ENCODE results near the gene MBD6.

Gene MBD6

GRCh38 chr12:57549203-57549908 is 26.7 kb downstream of the MBD6 start:
- H3K27ac ChIP-seq (ENCODE audit: low read depth, low read length), result no peak overlapping the region
- no peaks in the 10 kb centered on the region for H3K9me3 ChIP-seq (ENCODE audit: control insufficient read depth in 1 of 2, low read length in 2 of 2)
- no peak overlapping the region for H3K9ac ChIP-seq (ENCODE audit: low read depth in 1 of 2, low read length in 2 of 2)
- H3K4me1 ChIP-seq (ENCODE audit: control insufficient read depth in 1 of 2, insufficient read depth in 2 of 2, low read length in 2 of 2), result peaks cover 18 to 22% of the 10 kb centered on the region in 2 donors
- no peaks in the 10 kb centered on the region for H3K36me3 ChIP-seq (ENCODE audit: control insufficient read depth in 1 of 2, insufficient read depth in 2 of 2, low read length in 2 of 2)
- H3K4me3 ChIP-seq (ENCODE audit: low read depth in 1 of 2, low read length in 2 of 2), result peak overlapping the region; percentile 48 to 53
- H3K27me3 ChIP-seq (ENCODE audit: control insufficient read depth in 1 of 2, insufficient read depth in 2 of 2, low read length in 2 of 2), result peaks cover 29 to 35% of the 10 kb centered on the region in 2 donors

- peak within 1 kb of the TSS in 1 of 2 donors; percentile 16 for H3K9ac ChIP-seq (ENCODE audit: low read depth in 1 of 2, low read length in 2 of 2)
- peak within 1 kb of the TSS; percentile 48 to 53 for H3K4me3 ChIP-seq (ENCODE audit: low read depth in 1 of 2, low read length in 2 of 2)
- H3K27ac ChIP-seq (ENCODE audit: low read depth, low read length), result no peak within 1 kb of the TSS
- H3K9me3 ChIP-seq (ENCODE audit: control insufficient read depth in 1 of 2, low read length in 2 of 2), result no peaks in the 10 kb centered on the region
- H3K27me3 ChIP-seq (ENCODE audit: control insufficient read depth in 1 of 2, insufficient read depth in 2 of 2, low read length in 2 of 2), result peaks cover 29 to 35% of the 10 kb centered on the region in 2 donors
- H3K4me1 ChIP-seq (ENCODE audit: control insufficient read depth in 1 of 2, insufficient read depth in 2 of 2, low read length in 2 of 2), result peaks cover 18% of the 10 kb centered on the region in 2 donors
- no peaks in the 10 kb centered on the region for H3K36me3 ChIP-seq (ENCODE audit: control insufficient read depth in 1 of 2, insufficient read depth in 2 of 2, low read length in 2 of 2)
Measured at GRCh38 chr12:57549909-57550640, 27.5 kb downstream of the MBD6 start, which contains the start of gene KIF5A. TSS of gene KIF5A (plus strand) at chr12:57550044. CDS start at chr12:57550272, 228 bp downstream.

- peaks cover 10 to 13% of the 10 kb centered on the region in 2 donors for H3K4me1 ChIP-seq (ENCODE audit: control insufficient read depth in 1 of 2, insufficient read depth in 2 of 2, low read length in 2 of 2)
- no peak overlapping the region for H3K9ac ChIP-seq (ENCODE audit: low read depth in 1 of 2, low read length in 2 of 2)
- peaks cover 29 to 35% of the 10 kb centered on the region in 2 donors for H3K27me3 ChIP-seq (ENCODE audit: control insufficient read depth in 1 of 2, insufficient read depth in 2 of 2, low read length in 2 of 2)
- H3K9me3 ChIP-seq (ENCODE audit: control insufficient read depth in 1 of 2, low read length in 2 of 2), result no peaks in the 10 kb centered on the region
- no peak overlapping the region for H3K4me3 ChIP-seq (ENCODE audit: low read depth in 1 of 2, low read length in 2 of 2)
- no peaks in the 10 kb centered on the region for H3K36me3 ChIP-seq (ENCODE audit: control insufficient read depth in 1 of 2, insufficient read depth in 2 of 2, low read length in 2 of 2)
- no peak overlapping the region for H3K27ac ChIP-seq (ENCODE audit: low read depth, low read length)
Measured at GRCh38 chr12:57550641-57551549, 28.3 kb downstream of the MBD6 start.

- peaks cover 29 to 35% of the 10 kb centered on the region in 2 donors for H3K27me3 ChIP-seq (ENCODE audit: control insufficient read depth in 1 of 2, insufficient read depth in 2 of 2, low read length in 2 of 2)
- H3K4me3 ChIP-seq (ENCODE audit: low read depth in 1 of 2, low read length in 2 of 2), result no peak overlapping the region
- H3K9ac ChIP-seq (ENCODE audit: low read depth in 1 of 2, low read length in 2 of 2), result no peak overlapping the region
- H3K9me3 ChIP-seq (ENCODE audit: control insufficient read depth in 1 of 2, low read length in 2 of 2), result no peaks in the 10 kb centered on the region
- H3K27ac ChIP-seq (ENCODE audit: low read depth, low read length), result no peak overlapping the region
- no peaks in the 10 kb centered on the region for H3K36me3 ChIP-seq (ENCODE audit: control insufficient read depth in 1 of 2, insufficient read depth in 2 of 2, low read length in 2 of 2)
- H3K4me1 ChIP-seq (ENCODE audit: control insufficient read depth in 1 of 2, insufficient read depth in 2 of 2, low read length in 2 of 2), result peaks cover 5 to 8% of the 10 kb centered on the region in 2 donors
Measured at GRCh38 chr12:57551637-57552305, 29.1 kb downstream of the MBD6 start.

GRCh38 chr12:57552306-57552651 is 29.7 kb downstream of the MBD6 start:
- Histone ChIP-seq H3K36me3 (ENCODE audit: control insufficient read depth in 1 of 2, insufficient read depth in 2 of 2, low read length in 2 of 2) (no peaks in the 10 kb centered on the region), H3K9ac (ENCODE audit: low read depth in 1 of 2, low read length in 2 of 2) (no peak overlapping the region), H3K27me3 (ENCODE audit: control insufficient read depth in 1 of 2, insufficient read depth in 2 of 2, low read length in 2 of 2) (peaks cover 29 to 35% of the 10 kb centered on the region in 2 donors), H3K27ac (ENCODE audit: low read depth, low read length) (no peak overlapping the region), H3K4me3 (ENCODE audit: low read depth in 1 of 2, low read length in 2 of 2) (no peak overlapping the region), H3K9me3 (ENCODE audit: control insufficient read depth in 1 of 2, low read length in 2 of 2) (no peaks in the 10 kb centered on the region), H3K4me1 (ENCODE audit: control insufficient read depth in 1 of 2, insufficient read depth in 2 of 2, low read length in 2 of 2) (peaks cover 4 to 6% of the 10 kb centered on the region in 2 donors)

GRCh38 chr12:57552835-57553313 is 30.2 kb downstream of the MBD6 start:
- no peaks in the 10 kb centered on the region for H3K36me3 ChIP-seq (ENCODE audit: control insufficient read depth in 1 of 2, insufficient read depth in 2 of 2, low read length in 2 of 2)
- H3K9me3 ChIP-seq (ENCODE audit: control insufficient read depth in 1 of 2, low read length in 2 of 2), result no peaks in the 10 kb centered on the region
- peaks cover 0 to 3% of the 10 kb centered on the region in 2 donors for H3K4me1 ChIP-seq (ENCODE audit: control insufficient read depth in 1 of 2, insufficient read depth in 2 of 2, low read length in 2 of 2)
- H3K27me3 ChIP-seq (ENCODE audit: control insufficient read depth in 1 of 2, insufficient read depth in 2 of 2, low read length in 2 of 2), result peaks cover 29 to 35% of the 10 kb centered on the region in 2 donors
- H3K27ac ChIP-seq (ENCODE audit: low read depth, low read length), result no peak overlapping the region
- H3K4me3 ChIP-seq (ENCODE audit: low read depth in 1 of 2, low read length in 2 of 2), result no peak overlapping the region
- H3K9ac ChIP-seq (ENCODE audit: low read depth in 1 of 2, low read length in 2 of 2), result no peak overlapping the region

GRCh38 chr12:57553343-57554202 is 30.9 kb downstream of the MBD6 start:
- H3K27me3 ChIP-seq (ENCODE audit: control insufficient read depth in 1 of 2, insufficient read depth in 2 of 2, low read length in 2 of 2), result peaks cover 26 to 32% of the 10 kb centered on the region in 2 donors
- H3K9me3 ChIP-seq (ENCODE audit: control insufficient read depth in 1 of 2, low read length in 2 of 2), result no peaks in the 10 kb centered on the region
- no peak overlapping the region for H3K27ac ChIP-seq (ENCODE audit: low read depth, low read length)
- H3K9ac ChIP-seq (ENCODE audit: low read depth in 1 of 2, low read length in 2 of 2), result no peak overlapping the region
- H3K4me3 ChIP-seq (ENCODE audit: low read depth in 1 of 2, low read length in 2 of 2), result no peak overlapping the region
- no peaks in the 10 kb centered on the region for H3K36me3 ChIP-seq (ENCODE audit: control insufficient read depth in 1 of 2, insufficient read depth in 2 of 2, low read length in 2 of 2)
- peaks cover 0 to 3% of the 10 kb centered on the region in 2 donors for H3K4me1 ChIP-seq (ENCODE audit: control insufficient read depth in 1 of 2, insufficient read depth in 2 of 2, low read length in 2 of 2)

- no peak overlapping the region for H3K27ac ChIP-seq (ENCODE audit: low read depth, low read length)
- no peak overlapping the region for H3K9ac ChIP-seq (ENCODE audit: low read depth in 1 of 2, low read length in 2 of 2)
- H3K9me3 ChIP-seq (ENCODE audit: control insufficient read depth in 1 of 2, low read length in 2 of 2), result no peaks in the 10 kb centered on the region
- peaks cover 18 to 23% of the 10 kb centered on the region in 2 donors for H3K27me3 ChIP-seq (ENCODE audit: control insufficient read depth in 1 of 2, insufficient read depth in 2 of 2, low read length in 2 of 2)
- H3K4me3 ChIP-seq (ENCODE audit: low read depth in 1 of 2, low read length in 2 of 2), result no peak overlapping the region
- H3K36me3 ChIP-seq (ENCODE audit: control insufficient read depth in 1 of 2, insufficient read depth in 2 of 2, low read length in 2 of 2), result no peaks in the 10 kb centered on the region
- peaks cover 0 to 2% of the 10 kb centered on the region in 2 donors for H3K4me1 ChIP-seq (ENCODE audit: control insufficient read depth in 1 of 2, insufficient read depth in 2 of 2, low read length in 2 of 2)
Measured at GRCh38 chr12:57554453-57554852, 31.8 kb downstream of the MBD6 start.

GRCh38 chr12:57554897-57555296 is 32.3 kb downstream of the MBD6 start:
- Histone ChIP-seq H3K9ac (ENCODE audit: low read depth in 1 of 2, low read length in 2 of 2) (no peak overlapping the region), H3K4me1 (ENCODE audit: control insufficient read depth in 1 of 2, insufficient read depth in 2 of 2, low read length in 2 of 2) (no peaks in the 10 kb centered on the region), H3K27ac (ENCODE audit: low read depth, low read length) (no peak overlapping the region), H3K4me3 (ENCODE audit: low read depth in 1 of 2, low read length in 2 of 2) (no peak overlapping the region), H3K36me3 (ENCODE audit: control insufficient read depth in 1 of 2, insufficient read depth in 2 of 2, low read length in 2 of 2) (no peaks in the 10 kb centered on the region), H3K27me3 (ENCODE audit: control insufficient read depth in 1 of 2, insufficient read depth in 2 of 2, low read length in 2 of 2) (peaks cover 16 to 21% of the 10 kb centered on the region in 2 donors), H3K9me3 (ENCODE audit: control insufficient read depth in 1 of 2, low read length in 2 of 2) (no peaks in the 10 kb centered on the region)

Data from duodenal mucosa (tissue), 2 donors.